DMS153 (cell line): ENCODE data around the gene EIF2S1.
"Not testable (repeated sequence)": the region's sequence is repeated elsewhere in the genome, so short reads cannot be mapped to it uniquely, and the experiment has no call there.

ENCODE experiments used
- DNase-seq: peaks from one replicate; lab custom pipeline; 2025; lab: John Stamatoyannopoulos, UW

EIF2S1 gene

GRCh38 chr14:67371247-67372148, 11.4 kb downstream of the EIF2S1 start:
- no peak for DNase-seq

GRCh38 chr14:67372833-67373232, 12.7 kb downstream of the EIF2S1 start:
- DNase-seq = no peak

GRCh38 chr14:67373347-67373746, 13.2 kb downstream of the EIF2S1 start:
- DNase-seq = no peak

DNA sequence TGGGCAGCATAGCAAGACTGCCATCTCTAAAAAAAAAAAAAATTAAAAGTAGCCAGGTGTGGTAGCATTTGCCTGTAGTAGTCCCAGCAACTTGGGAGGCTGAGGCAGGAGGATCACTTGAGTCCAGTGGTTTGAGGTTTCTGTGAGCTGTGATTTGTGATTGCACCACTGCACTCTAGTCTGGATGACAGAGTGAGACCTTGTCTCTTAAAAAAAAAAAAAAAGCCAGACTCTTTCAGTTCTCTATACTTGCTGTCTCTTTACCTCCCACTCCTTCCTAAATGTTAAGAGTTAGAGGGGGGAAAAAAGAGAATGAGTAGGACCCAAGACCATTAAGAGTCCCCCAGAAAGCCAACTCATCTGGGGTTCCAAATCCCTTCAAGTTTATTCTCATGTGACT, 17.8 kb downstream of the EIF2S1 start:
- DNase-seq = no peak

DNA sequence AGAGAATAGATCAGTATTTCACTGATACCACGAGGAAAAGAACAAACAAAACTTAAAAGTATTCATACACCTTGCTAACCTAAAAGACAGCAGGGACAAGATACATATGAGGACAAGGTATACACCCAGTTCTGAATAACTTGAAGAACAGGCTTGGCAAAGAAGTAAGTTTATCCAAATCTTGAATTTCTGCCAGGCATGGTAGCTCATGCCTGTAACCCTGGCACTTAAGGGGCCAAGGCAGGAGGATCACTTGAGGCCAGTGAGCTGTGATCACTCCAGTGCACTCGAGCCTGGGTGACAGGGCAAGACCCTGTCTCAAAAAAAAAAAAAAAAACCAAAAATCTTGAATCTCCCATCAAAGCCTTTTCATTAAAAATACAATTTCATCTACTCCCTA, 25.0 kb downstream of the EIF2S1 start:
- DNase-seq = no peak

- no peak for DNase-seq
These were observed 25.5 kb downstream of the EIF2S1 start for GRCh38 chr14:67385618-67386017.

DNA sequence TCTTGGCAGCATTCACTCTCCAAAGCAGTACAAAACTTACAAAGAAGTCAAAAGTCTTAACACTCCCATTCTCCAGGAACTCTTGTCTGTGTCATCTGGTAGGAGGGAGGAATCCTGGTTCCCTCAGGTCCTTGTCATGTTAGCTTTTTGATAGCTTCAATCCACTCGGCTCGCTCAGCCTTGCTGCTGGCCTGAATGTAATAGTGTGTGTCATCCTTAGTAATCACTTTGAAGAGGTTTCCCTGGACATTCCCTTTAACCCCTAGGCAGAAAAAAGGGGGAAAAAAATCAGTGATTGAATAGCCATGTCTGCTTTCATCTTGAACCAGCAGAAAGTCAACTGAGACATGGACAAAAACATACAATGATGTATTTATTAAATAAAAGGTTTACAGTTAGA, 27.1 kb downstream of the EIF2S1 start:
- no peak for DNase-seq

DNA sequence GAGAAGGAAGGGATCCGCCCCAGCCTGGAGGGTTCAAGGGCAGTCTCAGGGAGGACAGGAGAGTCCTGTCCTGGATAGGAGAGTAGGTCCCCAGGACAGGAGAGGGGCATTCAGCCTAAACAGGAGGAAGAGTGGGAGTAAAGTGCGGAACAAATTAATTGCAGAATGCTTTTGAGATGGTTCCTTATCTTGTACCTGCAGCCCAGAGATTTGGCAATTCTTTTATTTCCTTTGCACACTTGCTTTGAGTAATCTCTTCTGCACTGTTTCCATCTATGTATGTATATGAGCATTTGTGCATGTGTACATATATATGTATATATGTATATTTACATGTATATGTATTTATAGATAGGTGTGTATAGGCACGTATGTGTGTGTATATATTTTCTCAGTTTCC, 29.1 kb downstream of the EIF2S1 start:
- no peak for DNase-seq

- DNase-seq = no peak
These were observed 29.8 kb downstream of the EIF2S1 start for GRCh38 chr14:67389811-67390534.

DNA sequence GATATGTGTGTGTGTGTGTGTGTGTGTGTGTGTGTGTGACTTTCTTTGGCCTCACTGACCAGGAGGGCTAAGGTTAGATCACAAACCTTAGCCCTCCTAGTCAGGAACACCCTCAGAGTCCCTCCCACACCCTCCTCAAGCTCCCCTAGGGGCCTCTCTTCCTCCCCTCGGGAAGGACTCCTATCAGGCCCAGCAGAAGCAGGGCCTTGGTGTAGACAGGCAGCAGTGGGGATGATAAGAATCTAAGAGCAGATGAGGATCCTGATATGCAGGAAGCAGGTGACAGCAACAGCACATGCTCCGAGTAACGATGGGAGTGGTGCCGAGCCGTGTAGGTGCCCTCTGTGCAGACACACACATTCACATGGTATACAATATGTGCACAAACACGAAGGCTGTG, 31.1 kb downstream of the EIF2S1 start:
- DNase-seq = no peak

DNA sequence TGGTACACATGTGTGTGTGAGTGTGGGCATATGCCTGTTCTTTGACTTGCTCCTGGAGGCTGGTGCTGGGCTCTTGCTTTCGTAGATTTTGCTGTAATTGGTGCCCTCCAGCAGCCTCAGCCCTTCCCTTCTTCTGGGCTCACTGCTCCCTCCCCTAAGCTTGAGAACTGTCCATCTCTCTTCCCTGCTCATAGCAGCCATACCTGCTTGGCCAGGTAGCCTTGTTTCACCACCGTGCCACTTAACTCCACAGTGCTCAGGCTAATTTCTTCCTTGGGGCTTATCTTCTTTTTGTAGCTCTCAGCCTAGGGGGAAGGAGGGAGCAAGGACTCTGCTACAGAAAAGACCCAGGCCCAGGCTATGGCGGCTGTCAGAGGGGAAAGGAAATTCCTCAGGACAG, 32.0 kb downstream of the EIF2S1 start:
- DNase-seq = no peak

DNA sequence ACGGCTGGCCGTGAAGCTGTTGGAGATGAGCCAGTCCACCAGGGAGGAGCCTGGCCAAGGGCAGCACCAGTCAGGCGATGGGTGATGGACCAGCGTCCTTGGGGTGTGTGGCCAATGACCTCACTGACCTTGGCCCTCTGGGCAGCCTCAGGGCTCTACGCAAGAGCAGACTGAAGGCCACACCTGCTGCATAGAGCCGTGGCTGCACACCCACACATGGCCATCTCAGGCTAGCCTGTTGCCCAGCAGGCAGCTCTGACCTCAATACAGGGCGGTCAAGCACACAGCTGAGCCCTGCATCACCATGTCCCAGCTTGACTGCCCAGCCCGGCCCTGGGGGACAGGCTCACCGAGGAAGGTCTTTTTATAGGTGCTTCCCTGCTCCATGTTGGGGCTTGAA, 32.7 kb downstream of the EIF2S1 start:
- no peak for DNase-seq

- DNase-seq = no peak
These were observed 33.6 kb downstream of the EIF2S1 start for GRCh38 chr14:67393689-67394088.

- DNase-seq = no peak
These were observed 35.2 kb downstream of the EIF2S1 start for GRCh38 chr14:67395086-67395875.

DNA sequence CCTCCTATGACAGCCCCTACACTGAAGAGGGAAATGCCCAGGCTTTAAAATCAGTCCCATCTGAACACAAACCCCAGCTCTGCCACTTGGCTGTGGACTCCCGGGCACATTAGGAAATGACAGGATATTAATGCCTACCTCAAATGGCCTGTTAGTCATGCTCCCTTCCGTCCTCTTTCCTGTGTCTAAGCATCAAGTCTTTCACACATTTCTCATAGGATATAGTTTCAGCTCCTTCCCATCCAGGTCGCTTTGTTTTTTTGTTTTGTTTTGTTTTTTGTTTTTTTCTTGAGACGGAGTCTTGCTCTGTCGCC, 35.7 kb downstream of the EIF2S1 start:
- no peak for DNase-seq

DNA sequence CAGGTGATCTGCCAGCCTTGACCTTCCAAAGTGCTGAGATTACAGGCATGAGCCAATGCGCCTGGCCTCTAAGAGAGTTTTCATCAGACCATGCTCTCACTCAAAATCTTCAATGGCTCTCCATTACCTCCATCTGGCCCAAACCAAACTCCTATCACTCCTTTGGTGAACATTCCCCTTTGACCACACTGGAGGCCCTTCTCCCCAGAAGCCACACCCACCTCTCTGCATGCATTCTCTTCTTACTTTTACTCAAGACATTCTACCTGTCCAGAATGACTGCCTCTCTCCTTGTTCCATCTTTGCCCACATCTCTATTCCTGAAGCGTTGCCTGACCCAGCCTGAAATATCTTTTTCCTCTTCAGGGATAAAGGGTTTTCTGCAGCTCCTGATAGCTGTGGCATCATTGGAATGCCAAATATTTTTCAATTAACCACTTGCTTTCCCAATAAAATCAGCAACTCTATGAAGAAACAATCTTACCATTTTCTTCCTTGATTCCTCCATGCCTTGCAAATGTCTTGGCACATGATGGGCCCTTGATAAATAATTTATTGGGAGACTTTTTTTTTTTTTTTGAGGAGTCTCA, 36.3 kb downstream of the EIF2S1 start:
- DNase-seq = no peak

GRCh38 chr14:67397536-67397935, 37.4 kb downstream of the EIF2S1 start:
- DNase-seq = no peak

- DNase-seq = no peak
These were observed 40.3 kb downstream of the EIF2S1 start for GRCh38 chr14:67400434-67400833.

GRCh38 chr14:67405771-67406170, 45.6 kb downstream of the EIF2S1 start:
- DNase-seq = no peak

- not testable (repeated sequence) for DNase-seq
These were observed 48.1 kb downstream of the EIF2S1 start for GRCh38 chr14:67408122-67408801.

GRCh38 chr14:67409461-67409860, 49.3 kb downstream of the EIF2S1 start:
- DNase-seq = no peak

- no peak for DNase-seq
These were observed 50.2 kb downstream of the EIF2S1 start for GRCh38 chr14:67410313-67410712.
